Heart left ventricle (tissue), 16 donors: ENCODE data around the gene TMSB10. TPM values are rescaled to one million over a fixed set of nuclear protein-coding genes. Genes with fewer than 3 reads are reported as not detected.
"Not testable (repeated sequence)": the region's sequence is repeated elsewhere in the genome, so short reads cannot be mapped to it uniquely, and the experiment has no call there.

Source experiments
- ATAC-seq, 4 donors: fragments of 200-7000 bp; cut with Tn5 transposase; one replicate each; pipeline ENCODE4 v1.9.1; 2020 to 2022; ENCODE audit warnings: moderate library complexity in 4 of 4, mild to moderate bottlenecking in 3 of 4, moderate number of reproducible peaks in 1 of 4
- DNase-seq, 5 donors: peaks; one replicate each; pipeline ENCODE4 v3.0.0-alpha.2; 2020
- H3K27ac ChIP-seq, 12 donors: fragments of 200-600 bp; sonication (generic) in 4 of 12; one replicate each; pipeline versions ENCODE4 v1.5.0 to v1.8.0; 2016 to 2022; ENCODE audit warnings: mild to moderate bottlenecking in 2 of 12
- H3K27me3 ChIP-seq, 9 donors: fragments of 200-600 bp; sonication (generic) in 2 of 9; one replicate each; pipeline versions ENCODE4 v1.5.1 to v1.8.0; 2016 to 2022; ENCODE audit warnings: mild to moderate bottlenecking in 3 of 9
- H3K36me3 ChIP-seq, 9 donors: fragments of 200-600 bp; sonication (generic) in 2 of 9; one replicate each; pipeline versions ENCODE4 v1.5.0 to v1.8.0; 2018 to 2022; ENCODE audit warnings: mild to moderate bottlenecking in 2 of 9
- H3K4me1 ChIP-seq, 12 donors: fragments of 200-600 bp; sonication (generic) in 4 of 12; one replicate each; pipeline versions ENCODE4 v1.5.0 to v1.8.0; 2016 to 2022; ENCODE audit warnings: mild to moderate bottlenecking in 3 of 12
- H3K4me3 ChIP-seq, 12 donors: fragments of 200-600 bp; sonication (generic) in 4 of 12; one replicate each; pipeline versions ENCODE4 v1.5.0 to v1.8.0; 2017 to 2022; ENCODE audit warnings: mild to moderate bottlenecking in 9 of 12, moderate library complexity in 4 of 12
- H3K9me3 ChIP-seq, 12 donors: fragments of 200-600 bp; sonication (generic) in 4 of 12; one replicate each; pipeline versions ENCODE4 v1.5.0 to v1.8.0; 2016 to 2022; ENCODE audit warnings: mild to moderate bottlenecking in 1 of 12
- POLR2A ChIP-seq, 2 donors: fragments of 450-650 bp; IDR thresholded peaks; one replicate each; pipeline ENCODE4 v1.6.1; 2017; ENCODE audit warnings: antibody characterized with exemption in 2 of 2, mild to moderate bottlenecking in 2 of 2, moderate library complexity in 2 of 2
- WGBS, 4 donors: extraction: QIAGEN DNeasy Blood & Tissue Kit in 2 of 4; methylation state at CpG; one replicate each; pipeline versions ENCODE4 v1.1.5 to v1.1.7; 2013 to 2018; 5-methylcytosine and 5-hydroxymethylcytosine counted together
- intact Hi-C, 10 donors: fragments of 100-400 bp; cut with DNase I; formaldehyde crosslinking; loops; one replicate each; pipeline versions ENCODE4 v1.11.1 to v1.14.2; 2022
- polyA plus RNA-seq, 2 donors: library from polyadenylated mRNA; stranded (reverse); fragments of 200-250 nt; gene quantifications; one replicate each; pipeline ENCODE4 v1.2.3, GENCODE V29; 2013
- total RNA-seq, 9 donors: library from RNA; depleted of rRNA in 2 of 9; stranded (reverse); fragments of >200 nt in 2 of 9; fragmentation: NEBNext Ultra II Directional in 3 of 9; extraction: Animal tissue kit (Norgen Biotek cat#: 25700) in 3 of 9; gene quantifications; one replicate each; pipeline versions ENCODE4 v1.1.0 to v1.2.4, GENCODE V29; 2016 to 2023
- TF ChIP-seq, protein P1 (sequence below), 12 donors: fragments of 200-600 bp; sonication (generic) in 4 of 12; IDR thresholded peaks; one replicate each; pipeline versions ENCODE4 v1.5.0 to v1.8.0; 2018 to 2022; ENCODE audit warnings: antibody characterized with exemption in 12 of 12, mild to moderate bottlenecking in 5 of 12
- donor health status: ischemic (EF 13 %, LVEDD 7.1; RV severe dilation, severe dysfunction).
- donor health status: healthy with polysubstance abuse.
- donor health status: DM: no; HTN: yes; CAD: no.
- donor health status: DM: no; HTN: no; CAD: no.
- donor health status: ischemic (EF 25% LVEDD 6.9; RV normal size, moderate dysfunction).
- donor health status: ischemic (EF 25% LVEDD 5.7; RV mildly dilated, moderate dysfunction).
- donor health status: healthy.
- donor health status: DM: yes; HTN: yes; CAD: no.
- donor health status: ischemic (EF 35%, LVEDD 5.7; RV mildly dilated, moderate dysfunction).
- donor health status: nonischemic (EF 11% LVEDD 7.7; RV severe dilation, severe dysfunction).
- donor health status: DM: yes; HTN: yes; CAD: no.
- donor health status: PGD.
- donor health status: ischemic (EF 29% LVEDD 5.4; RV normal size, mild dysfunction).
- donor health status: nonischemic (EF 23%, LVEDD 6.1; RV moderate dilation, normal function).

The TMSB10 gene
- total and polyA plus RNA-seq, 11 donors = 288 to 3,094 (median 623) TPM

GRCh38 chr2:84875213-84875560 is 30.3 kb upstream of the TMSB10 start:
- H3K4me3 ChIP-seq = no peak overlapping the region
- TF ChIP-seq, protein P1, sequence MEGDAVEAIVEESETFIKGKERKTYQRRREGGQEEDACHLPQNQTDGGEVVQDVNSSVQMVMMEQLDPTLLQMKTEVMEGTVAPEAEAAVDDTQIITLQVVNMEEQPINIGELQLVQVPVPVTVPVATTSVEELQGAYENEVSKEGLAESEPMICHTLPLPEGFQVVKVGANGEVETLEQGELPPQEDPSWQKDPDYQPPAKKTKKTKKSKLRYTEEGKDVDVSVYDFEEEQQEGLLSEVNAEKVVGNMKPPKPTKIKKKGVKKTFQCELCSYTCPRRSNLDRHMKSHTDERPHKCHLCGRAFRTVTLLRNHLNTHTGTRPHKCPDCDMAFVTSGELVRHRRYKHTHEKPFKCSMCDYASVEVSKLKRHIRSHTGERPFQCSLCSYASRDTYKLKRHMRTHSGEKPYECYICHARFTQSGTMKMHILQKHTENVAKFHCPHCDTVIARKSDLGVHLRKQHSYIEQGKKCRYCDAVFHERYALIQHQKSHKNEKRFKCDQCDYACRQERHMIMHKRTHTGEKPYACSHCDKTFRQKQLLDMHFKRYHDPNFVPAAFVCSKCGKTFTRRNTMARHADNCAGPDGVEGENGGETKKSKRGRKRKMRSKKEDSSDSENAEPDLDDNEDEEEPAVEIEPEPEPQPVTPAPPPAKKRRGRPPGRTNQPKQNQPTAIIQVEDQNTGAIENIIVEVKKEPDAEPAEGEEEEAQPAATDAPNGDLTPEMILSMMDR (IDR thresholded peaks at IDR 0.05) = no peak
- no peak for TF ChIP-seq POLR2A (IDR thresholded peaks at IDR 0.05)
- WGBS, 4 donors = 75 to 82% (median 78%) methylated on average over 4 of the region's 4 CpGs
- no peak overlapping the region for H3K27ac ChIP-seq
- DNase-seq = no peak
- peaks cover 0 to 10% (median 2%) of the 10 kb centered on the region in 9 donors for H3K27me3 ChIP-seq
- H3K4me1 ChIP-seq = peaks cover 0 to 9% (median 7%) of the 10 kb centered on the region in 12 donors
- H3K36me3 ChIP-seq = no peaks in the 10 kb centered on the region
- H3K9me3 ChIP-seq = no peaks in the 10 kb centered on the region
- intact Hi-C loops = no loop called here
- ATAC-seq = no peak

GRCh38 chr2:84875619-84876018 is 29.8 kb upstream of the TMSB10 start:
- intact Hi-C loops, DNase-seq: not testable (repeated sequence)

GRCh38 chr2:84876369-84876768 is 29.1 kb upstream of the TMSB10 start:
- no peaks in the 10 kb centered on the region for H3K36me3 ChIP-seq
- H3K9me3 ChIP-seq = no peaks in the 10 kb centered on the region
- 80 to 94% (median 94%) methylated on average over 3 of the region's 3 CpGs for WGBS, 4 donors
- ATAC-seq (no peak), DNase-seq (no peak)
- peaks cover 9 to 21% (median 15%) of the 10 kb centered on the region in 12 donors for H3K4me1 ChIP-seq
- intact Hi-C loops = no loop called here
- no peak overlapping the region for H3K27ac ChIP-seq
- TF ChIP-seq, protein P1 (IDR thresholded peaks at IDR 0.05) = no peak
- no peak for TF ChIP-seq POLR2A (IDR thresholded peaks at IDR 0.05)
- H3K4me3 ChIP-seq = no peak overlapping the region
- peaks cover 0 to 22% (median 13%) of the 10 kb centered on the region in 9 donors for H3K27me3 ChIP-seq

More at GRCh38 chr2:84875619-84876018, 29.8 kb upstream of the TMSB10 start:
- not testable (repeated sequence) for H3K9me3 ChIP-seq, ATAC-seq, H3K4me3 ChIP-seq, H3K36me3 ChIP-seq, H3K27ac ChIP-seq
- 76 to 88% (median 86%) methylated on average over 1 of the region's 1 CpG for WGBS, 4 donors
- Histone ChIP-seq H3K27me3 (peaks cover 0 to 15% (median 7%) of the 10 kb centered on the region in 9 donors), H3K4me1 (peaks cover 1 to 13% (median 11%) of the 10 kb centered on the region in 12 donors)

DNA sequence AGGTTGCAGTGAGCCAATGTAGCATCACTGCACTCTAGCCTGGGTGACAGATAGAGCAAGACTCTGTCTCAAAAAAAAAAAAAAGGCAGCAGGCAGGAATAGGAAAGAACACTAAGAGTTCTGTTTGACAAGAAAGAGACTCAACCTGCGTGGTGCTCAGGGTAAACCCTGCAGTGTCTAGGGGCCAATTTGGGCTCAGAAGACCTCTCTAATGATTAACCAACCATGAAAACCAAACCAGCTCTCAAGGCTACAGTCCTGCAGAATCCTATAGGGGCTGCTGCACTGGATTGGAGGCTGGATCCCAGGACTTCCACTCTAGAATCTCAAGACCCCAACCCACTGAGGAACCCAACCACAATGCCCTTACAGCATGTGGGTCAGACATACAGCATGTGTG is 27.0 kb upstream of the TMSB10 start:
- Histone ChIP-seq H3K9me3 (no peaks in the 10 kb centered on the region), H3K4me1 (peaks cover 9 to 28% (median 19%) of the 10 kb centered on the region in 12 donors), H3K27ac (no peak overlapping the region), H3K4me3 (no peak overlapping the region), H3K27me3 (peaks cover 0 to 25% (median 15%) of the 10 kb centered on the region in 9 donors), H3K36me3 (no peaks in the 10 kb centered on the region)
- DNase-seq (no peak), ATAC-seq (no peak)
- TF ChIP-seq, protein P1 (IDR thresholded peaks at IDR 0.05) = no peak
- no peak for TF ChIP-seq POLR2A (IDR thresholded peaks at IDR 0.05)
- 54 to 90% (median 86%) methylated on average over 1 of the region's 1 CpG for WGBS, 4 donors
- intact Hi-C loops = no loop called here
